GM12878 (cell line): ENCODE results near the gene SCMH1. TPM values are rescaled to one million over a fixed set of nuclear protein-coding genes. Genes with fewer than 3 reads are reported as not detected.

Experiments
- BACH1 ChIP-seq: fragments of 450-650 bp; IDR thresholded peaks from 2 replicates; pipeline ENCODE4 v1.6.1; 2017; ENCODE audit warnings: mild to moderate bottlenecking, borderline replicate concordance
- E4F1 ChIP-seq: fragments of 450-650 bp; IDR thresholded peaks from 2 replicates; pipeline ENCODE4 v1.6.1; 2018; ENCODE audit warnings: borderline replicate concordance, mild to moderate bottlenecking; ENCODE audit not compliant: partially characterized antibody
- HCFC1 ChIP-seq: fragments of 150-350 bp; IDR thresholded peaks from 2 replicates; pipeline ENCODE4 v1.6.1; 2014; ENCODE audit warnings: low read length
- IKZF2 ChIP-seq, 2 experiments: fragments of 450-650 bp; IDR thresholded peaks; 2 replicates each; pipeline ENCODE4 v1.6.1; 2017; ENCODE audit warnings: mild to moderate bottlenecking in 2 of 2, moderate library complexity in 2 of 2
- KDM1A ChIP-seq: fragments of 200-600 bp; sonication (generic); IDR thresholded peaks from 2 replicates; pipeline ENCODE4 v1.6.1; 2016; ENCODE audit warnings: borderline replicate concordance
- SIN3A ChIP-seq: IDR thresholded peaks from 2 replicates; pipeline ENCODE4 v1.6.1; 2012; ENCODE audit warnings: low read depth, low read length, improper control_type of control experiment
- SIX5 ChIP-seq: IDR thresholded peaks from 2 replicates; pipeline ENCODE4 v1.6.1; 2011; ENCODE audit warnings: mild to moderate bottlenecking, low read depth, low read length, moderate library complexity; ENCODE audit not compliant: severe bottlenecking
- ZBTB11 ChIP-seq: fragments of 450-650 bp; formaldehyde crosslinking; IDR thresholded peaks from 2 replicates; pipeline ENCODE4 v1.5.0; 2022; ENCODE audit warnings: mild to moderate bottlenecking, missing genetic modification characterization
- ZNF24 ChIP-seq: fragments of 450-650 bp; IDR thresholded peaks from 2 replicates; pipeline ENCODE4 v1.6.1; 2017; ENCODE audit warnings: antibody characterized with exemption, mild to moderate bottlenecking
- polyA plus RNA-seq, 11 experiments: library from polyadenylated mRNA; depleted of rRNA in 4 of 11; unstranded in 6 of 11; stranded (reverse) in 5 of 11; fragments of >200 nt; fragmentation: Nextera tagmentation in 4 of 11; fragmentation: Illumina TruSeq in 1 of 11; extraction: Ambion mirVana in 4 of 11; extraction: Trizol in 1 of 11; gene quantifications; 1 replicate in 1 of 11; 2 replicates in 10 of 11; pipeline versions ENCODE4 v1.2.1 to v1.2.3, GENCODE V29; 2011 to 2016; ENCODE audit warnings: inconsistent platforms in 2 of 11, missing spikeins in 2 of 11, low read depth in 1 of 11
- total RNA-seq, 4 experiments: library from RNA; depleted of rRNA in 3 of 4; stranded (reverse); fragments of >200 nt in 3 of 4; fragmentation: Illumina TruSeq in 1 of 4; extraction: Trizol in 1 of 4; gene quantifications; 2 replicates each; pipeline versions ENCODE4 v1.2.1 to v1.2.3, GENCODE V29; 2013 to 2021

The SCMH1 gene
- total and polyA plus RNA-seq, 10 of the 15 experiments (the other 5 are each of a cell fraction or from before 2014, with no cell fraction given) = 7.5 to 44.1 (median 27.8) TPM

- TF ChIP-seq ZBTB11 (no peak), SIN3A (no peak), ZNF24 (no peak), BACH1 (no peak), KDM1A (no peak), E4F1 (no peak), SIX5 (no peak), IKZF2 (IDR thresholded peaks at IDR 0.05) (no peak), HCFC1 (no peak)
These were observed 222.8 kb downstream of the SCMH1 start (continued) for GRCh38 chr1:41019353-41019745.
